Measurements from ENCODE around the gene ZNF574.

Gene ZNF574

DNA sequence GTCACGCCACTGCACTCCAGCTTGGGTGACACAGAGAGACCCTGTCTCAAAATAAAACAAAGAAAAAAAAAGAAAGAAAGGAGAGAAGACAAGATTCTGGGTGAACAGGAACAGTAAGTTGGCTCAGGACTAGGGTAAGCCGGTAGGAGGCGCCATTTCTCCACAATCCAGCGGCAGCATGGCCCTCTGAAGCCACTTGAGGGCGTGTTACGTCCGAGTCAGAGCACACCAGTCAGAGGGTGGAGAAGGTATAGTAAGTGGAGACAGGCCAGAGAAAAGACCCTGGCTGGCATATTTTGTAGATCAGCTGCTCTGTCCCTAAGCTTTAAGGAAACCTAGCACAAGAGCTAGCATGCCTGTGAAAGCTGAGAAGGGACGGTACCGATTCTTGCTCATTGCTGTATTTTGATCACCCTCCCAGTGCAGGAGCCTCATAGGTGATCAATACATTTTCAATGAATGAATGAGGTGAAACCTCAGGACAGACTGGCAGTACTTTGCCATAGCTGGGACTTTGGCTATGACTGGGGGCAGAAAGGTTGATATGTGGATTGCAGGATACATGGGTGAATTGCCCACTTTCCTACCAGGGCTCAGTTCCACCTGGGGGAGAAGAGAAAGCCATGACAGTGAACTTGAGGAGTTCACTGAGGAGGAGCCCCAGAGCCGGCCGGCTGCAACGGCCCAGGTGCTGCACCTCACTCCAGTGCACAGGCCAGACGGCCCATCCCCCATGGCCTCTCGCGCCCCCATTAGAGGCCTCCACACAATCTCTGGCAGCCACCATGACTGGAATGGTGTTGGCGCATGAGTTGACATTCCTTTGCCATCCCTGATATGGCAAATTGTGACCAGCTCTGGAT lies 32.8 kb downstream of the ZNF574 start:
- peak; percentile 64 for DNase-seq

DNA sequence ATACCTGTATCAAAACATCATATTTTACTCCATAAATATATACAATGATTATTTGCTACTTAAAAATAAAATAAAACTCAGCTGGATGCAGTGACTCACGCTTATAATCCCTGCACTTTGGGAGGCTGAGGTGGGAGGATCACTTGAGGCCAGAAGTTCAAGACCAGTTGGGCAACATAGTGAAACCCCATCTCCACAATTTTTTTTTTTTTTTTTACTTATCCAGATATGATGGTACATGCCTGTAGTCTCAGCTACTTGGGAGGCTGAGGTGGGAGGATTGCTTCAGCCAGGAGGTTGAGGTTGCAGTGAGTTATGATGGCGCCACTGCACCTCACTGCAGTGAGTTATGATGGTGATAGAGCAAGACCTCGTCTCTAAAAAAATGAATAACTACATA lies 33.9 kb downstream of the ZNF574 start:
- no peak for DNase-seq

DNA sequence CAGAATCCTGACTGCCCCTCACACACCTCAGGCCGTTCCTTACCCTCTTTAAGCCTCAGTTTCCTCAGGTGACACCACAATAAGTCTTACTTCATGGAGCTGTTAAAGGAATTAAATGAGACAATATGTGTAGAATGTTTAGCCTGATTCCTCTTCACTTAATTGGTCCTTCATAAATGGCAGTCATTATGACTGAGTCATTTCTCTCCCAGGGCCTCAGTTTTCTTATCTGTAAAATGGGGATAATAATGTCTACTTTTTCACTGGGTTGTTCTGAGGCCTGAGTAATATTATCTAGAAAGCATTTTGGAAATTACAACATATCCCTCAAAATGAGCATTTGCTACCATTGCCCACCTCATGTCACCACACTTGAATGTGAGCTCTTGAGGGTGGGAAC lies 34.7 kb downstream of the ZNF574 start:
- no peak for DNase-seq

DNA sequence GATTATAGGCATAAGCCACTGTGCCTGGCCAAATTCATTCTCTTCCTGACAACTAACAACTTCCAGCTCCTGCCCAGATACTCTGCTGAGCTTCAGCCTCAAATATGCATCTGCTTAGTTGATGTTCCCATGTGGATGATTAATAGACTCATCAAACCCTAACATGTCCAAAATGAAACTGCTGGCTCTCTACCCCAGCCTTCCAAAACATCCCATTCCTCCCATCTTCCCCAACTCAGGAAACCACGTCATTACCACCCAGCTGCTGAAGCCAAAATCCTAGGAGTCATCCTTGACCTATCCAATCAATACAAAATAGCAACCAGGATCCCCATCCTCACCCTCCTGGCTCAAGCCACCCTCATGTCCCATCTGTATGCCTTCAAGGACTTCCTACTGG lies 35.4 kb downstream of the ZNF574 start:
- DNase-seq, result no peak

DNA sequence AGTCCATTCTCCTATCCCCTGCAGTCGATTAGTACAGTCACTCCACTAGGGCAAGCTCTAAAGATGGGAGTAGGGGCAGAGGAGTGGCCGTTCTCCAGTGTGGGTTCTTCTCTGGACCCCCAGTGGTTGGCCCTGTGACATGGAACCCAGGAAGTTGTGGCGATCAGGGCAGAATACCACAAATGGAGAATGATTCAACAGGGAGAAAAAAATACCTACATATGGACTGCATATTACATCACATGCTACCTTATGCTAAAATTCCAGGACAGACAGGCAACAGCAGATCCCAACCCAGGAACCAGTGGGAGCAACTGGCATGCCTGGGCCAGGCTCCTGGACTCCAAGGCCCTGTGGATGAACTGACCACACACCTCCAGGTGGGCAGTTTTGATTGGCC lies 35.8 kb downstream of the ZNF574 start:
- DNase-seq, result no peak

DNA sequence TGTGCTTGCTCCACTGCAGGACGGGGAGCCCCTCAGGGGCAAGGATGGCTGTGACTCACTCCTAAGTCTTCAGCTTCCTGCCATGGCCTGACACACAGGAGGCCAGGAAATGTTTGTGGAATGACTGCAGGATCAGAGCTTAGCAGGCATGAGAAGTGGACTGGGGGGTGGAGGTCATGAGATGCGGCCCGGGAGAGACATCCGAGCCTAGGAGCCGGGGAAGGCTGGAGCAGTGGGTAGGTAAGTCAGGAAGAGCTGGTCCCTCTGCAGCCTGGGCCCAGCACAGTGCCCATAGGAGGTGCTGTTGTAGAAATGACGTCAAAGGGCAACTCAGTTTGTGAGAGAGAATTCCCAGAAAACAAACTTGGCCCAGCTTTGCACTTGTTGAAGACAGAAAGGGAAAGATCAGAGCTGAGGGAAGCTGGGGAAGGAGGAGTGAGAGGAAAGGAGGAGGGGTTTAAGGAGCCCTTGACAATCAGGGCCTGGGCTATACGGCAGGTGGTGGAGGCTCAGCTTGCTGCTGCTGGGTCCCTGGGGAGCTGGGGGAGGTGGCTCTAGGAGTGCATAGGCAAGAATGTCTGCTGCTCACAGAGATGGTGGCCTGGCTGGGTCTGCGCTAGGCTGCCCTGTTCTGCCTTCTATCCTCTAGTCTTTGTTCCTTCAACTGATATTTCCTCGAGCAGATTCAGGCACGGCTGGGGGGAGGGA lies 37.8 kb downstream of the ZNF574 start:
- no peak for DNase-seq

DNA sequence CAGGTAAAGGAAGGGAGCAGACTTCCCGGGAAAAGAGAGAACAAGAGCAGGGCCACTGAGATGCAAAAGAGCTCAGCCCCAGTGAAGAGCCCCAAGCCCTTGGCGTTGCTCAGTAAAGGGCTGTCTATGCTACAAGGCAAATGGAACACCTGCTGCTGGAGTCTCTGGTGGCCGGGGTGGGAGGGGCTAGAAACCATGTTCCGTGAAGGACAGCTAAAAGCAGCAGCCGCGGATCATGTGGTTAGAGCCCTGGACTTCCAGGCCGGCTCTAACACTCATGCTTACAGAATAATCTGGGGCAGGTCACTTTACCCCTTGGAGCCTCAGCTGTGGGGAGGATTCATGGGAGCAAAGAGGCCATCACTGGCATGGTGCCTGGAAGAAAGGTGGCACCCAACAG lies 38.4 kb downstream of the ZNF574 start:
- no peak for DNase-seq

DNA sequence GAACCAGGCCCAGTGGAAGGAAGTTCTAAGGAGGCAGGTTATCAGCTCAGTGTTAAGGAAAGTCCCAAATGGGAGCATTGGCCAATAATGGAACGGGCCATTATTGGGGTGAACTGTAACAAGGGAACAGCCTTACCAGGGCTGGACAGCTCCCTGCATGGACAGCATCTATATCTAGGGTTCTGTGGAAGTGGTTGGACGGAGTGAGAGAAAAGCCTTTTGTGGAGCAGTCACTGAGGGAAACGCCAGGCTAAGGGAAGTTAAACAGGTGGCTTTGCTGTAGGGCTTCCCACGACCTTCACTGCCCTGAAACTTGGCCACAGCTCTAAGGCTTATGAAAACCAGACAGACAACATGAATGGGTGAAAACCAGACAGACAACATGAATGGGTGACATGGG lies 39.3 kb downstream of the ZNF574 start:
- DNase-seq, result no peak

DNA sequence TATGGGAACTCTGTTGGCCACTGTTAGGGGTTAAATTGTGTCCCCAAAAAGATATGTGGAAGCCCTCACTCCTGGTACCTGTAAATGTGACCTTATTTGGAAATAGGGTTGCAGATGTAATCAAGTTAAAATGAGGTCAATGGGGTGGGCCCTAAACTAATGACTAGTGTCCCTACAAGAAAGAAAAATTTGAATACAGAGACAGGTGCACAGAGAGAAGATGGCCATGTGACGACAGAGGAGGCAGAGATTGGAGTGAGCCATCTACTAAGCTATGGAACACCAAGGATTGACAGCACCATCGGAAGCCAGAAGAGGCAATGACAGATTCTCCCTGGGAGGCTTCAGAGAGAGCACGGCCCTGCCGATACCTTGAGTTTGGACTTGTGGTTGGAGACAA lies 39.7 kb downstream of the ZNF574 start:
- DNase-seq, result no peak

DNA sequence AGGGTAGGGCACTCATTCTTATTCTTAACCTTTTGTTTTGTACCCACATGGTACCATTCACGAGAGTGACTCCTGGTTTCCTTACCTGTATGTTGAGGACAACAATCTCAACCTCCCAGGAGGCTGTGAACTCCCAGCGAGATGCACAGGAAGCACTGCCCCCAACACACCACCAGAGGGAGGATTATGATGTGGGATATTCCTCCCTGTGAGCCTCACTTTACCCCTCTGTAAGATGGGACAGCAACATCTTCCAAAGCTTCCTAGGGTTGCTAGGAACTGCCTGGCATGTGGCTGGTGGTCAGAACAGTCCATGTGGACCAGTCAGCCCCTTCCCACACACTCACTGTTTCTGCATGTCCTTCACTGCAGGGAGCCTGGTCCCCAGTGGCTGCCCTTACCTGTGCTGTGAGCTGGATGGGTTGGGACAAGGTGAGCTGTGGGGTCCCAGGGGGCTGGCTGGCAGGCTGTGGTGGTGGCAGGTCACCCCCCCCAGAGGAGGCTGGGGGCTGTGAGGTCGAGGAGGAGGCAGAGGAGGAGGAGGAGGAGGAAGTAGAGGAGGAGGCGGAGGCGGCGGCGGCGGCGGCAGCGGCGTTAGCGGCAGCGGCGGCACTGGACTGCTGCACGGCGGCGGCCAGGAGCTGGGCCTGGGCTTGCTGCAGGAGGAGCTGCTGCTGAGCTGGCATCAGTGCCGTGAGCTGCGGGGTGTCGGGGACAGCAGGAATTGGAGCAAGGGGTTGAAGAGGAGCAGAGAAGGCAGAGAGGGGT lies 40.5 kb downstream of the ZNF574 start:
- no peak for DNase-seq

DNA sequence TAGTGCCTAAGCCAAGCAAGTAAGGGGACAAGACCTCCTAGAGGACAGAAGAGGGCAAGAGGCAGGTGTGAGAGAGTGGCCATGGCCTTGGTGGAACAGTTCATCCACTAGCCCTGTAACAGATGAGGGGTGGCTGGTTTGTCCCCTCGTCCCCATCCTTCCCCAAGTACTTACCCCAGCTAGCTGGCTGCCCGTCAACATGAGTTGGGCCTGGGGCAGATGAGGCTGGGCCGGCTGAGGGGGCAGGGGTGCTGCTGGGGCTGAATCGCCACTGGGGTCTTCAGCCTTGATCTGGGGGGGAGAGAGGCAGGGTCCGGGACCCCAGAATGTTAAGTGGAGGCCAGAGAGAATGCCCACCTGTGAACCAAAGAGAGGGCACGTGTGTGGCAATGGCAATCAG lies 41.1 kb downstream of the ZNF574 start:
- no peak for DNase-seq

DNA sequence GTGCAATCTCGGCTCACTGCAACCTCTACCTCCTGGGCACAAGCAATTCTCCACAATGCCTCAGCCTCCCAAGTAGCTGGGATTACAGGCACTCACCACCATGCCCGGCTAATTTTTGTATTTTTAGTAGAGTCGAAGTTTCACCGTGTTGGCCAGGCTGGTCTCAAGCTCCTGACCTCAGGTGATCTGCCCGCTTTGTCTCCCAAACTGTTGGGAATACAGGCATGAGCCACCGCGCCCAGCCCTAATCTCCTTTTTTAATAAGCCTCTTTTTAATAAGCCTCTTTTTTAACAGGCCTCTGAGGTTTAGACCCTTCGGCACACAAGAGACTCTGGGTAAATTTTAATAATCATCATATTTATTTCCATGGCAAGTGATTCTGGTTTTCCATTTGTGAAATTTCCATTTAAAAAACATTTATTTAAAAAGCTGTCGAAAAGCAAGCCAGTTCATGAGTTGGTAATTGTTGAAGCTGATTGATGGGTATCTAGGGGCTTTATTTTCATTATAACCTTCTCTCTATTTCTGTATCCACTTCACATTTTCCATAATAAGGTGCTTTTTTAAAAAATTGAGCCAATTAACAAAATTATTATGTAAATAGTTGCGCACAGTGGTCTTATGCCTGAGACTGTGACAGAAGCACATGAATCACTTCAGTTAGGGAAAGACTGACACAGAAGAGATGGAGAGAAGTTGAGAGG lies 44.5 kb downstream of the ZNF574 start:
- no peak for DNase-seq

DNA sequence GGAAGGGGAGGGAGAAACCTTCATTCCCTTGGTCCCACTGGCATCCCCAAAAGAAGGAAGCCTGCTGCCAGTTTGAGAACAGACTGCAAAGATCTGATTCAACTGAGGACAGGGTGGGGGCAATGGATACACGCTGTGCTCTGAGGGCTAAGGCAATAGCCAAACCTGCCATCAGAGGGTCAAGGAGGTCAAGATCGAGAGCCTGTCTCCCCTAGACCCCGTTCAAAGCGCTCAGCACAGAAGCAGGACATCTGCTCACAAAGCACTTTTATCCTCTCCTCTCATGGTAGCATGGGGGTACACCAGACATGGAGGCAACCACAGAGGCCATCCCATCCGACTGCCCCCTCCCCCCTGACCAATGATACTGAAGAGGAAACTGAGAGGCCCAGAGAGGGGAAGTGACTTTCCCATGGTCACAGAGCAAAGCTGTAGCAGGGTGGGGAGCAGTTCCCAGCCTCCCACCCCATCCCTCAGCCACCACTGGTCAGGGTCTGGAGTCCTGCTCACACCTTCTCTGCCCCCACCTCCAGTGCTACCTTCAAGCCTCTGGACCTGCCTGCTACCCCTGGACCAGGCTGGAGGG lies 45.2 kb downstream of the ZNF574 start:
- no peak for DNase-seq

DNA sequence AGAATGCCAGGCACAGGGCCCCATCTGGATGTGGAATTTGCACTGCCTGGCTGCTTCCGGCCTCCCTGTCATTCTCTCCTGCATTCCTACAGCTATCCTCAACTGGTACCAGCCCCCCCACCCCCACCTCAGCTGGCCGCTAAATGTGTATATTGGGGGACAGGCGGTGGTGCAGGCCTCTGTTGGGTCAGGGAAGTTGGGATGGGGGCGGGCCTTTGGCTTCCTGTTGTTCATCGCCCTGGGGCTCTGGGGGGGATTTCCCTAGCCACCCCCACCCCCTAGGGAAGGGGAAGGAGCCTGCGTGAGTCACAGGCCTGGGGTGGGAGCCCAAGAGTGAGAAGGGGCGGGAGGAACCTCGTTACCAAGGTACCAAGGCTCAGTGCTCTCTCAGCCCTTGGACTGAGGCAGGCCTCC lies 45.7 kb downstream of the ZNF574 start:
- DNase-seq, result peak; percentile 3

DNA sequence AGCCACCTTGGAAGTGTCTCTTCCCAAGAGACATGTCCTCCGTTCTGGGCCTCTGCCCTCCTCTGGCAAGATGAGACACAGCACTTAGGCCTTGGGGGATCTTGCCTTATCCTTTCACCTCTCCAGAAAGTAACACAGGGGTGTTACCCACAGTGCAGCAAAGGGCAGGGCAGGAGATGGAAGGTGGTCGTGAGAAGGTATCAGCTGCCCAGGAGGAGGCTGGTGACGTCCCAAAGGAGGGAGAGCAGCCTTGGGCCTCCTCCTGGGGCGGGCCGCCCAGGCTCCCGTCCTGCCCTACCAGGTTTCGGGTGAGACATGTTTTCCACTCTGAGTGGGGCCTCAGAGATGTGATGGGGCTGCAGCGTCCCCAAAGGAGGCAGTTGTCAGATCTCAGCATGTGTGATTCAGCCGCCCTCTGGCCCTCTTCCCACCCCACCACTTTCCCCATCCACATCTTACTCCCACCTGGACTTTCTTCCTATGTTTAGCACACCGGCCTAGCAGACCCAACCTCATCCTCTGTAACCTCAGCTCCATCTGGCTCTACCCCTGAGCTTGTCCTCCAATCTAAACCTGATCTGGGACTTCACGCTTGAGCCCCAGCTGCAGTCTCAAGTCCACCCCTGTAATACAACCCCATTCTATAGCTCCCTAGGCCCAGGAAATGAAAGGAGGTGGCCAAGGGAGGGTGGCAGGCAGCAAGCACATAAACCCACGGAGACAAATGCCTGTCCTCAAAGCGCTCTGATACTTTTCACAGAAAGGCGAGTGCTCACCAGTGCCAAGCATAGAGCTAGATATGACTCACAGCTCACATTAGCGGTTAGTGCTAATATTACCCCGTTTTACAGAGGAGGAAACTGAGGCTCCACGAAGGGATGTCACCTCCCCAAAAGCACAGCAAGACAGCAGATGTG lies 47.0 kb downstream of the ZNF574 start:
- no peak for DNase-seq

DNA sequence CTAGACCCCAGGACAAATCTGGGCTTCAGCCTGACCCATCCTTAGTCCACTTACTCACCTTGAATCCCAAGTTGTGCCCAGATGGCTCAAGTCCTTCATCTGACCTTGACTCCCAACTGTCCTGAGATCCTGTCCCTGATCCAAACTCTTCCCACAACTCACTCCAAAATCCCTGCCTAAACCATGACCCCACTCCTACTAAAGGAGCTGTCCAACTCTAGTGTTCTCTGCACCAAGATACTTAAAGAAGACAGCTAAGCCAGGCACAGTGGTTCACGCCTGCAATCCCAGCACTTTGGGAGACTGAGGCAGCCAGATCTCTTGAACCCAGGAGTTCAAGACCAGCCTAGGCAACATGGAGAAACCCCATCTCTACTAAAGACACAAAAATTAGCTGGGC lies 47.8 kb downstream of the ZNF574 start:
- no peak for DNase-seq

DNA sequence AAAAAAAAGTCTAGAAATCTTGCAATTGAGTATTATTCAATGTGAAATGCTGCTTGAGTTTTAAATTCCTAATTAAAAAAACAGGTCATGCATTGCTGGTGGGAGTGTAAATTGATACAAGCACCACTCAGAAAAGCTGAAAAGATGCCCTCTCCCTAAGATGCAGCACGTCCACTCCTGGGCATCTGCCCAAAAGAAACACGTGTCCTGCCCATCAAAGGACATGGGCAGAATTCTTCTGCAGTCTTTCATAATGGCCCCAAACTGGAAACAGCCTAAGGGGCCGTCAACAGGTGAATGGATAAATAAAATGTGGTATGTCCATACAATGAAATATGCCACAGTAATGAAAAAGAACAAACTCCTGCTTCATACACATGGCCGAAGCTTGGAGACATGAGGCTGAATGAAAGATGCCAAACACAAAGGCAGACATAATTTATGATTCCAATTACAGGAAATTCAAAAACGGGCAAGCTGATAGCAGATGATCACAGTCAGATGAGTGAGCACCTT lies 48.5 kb downstream of the ZNF574 start:
- DNase-seq, result no peak

DNA sequence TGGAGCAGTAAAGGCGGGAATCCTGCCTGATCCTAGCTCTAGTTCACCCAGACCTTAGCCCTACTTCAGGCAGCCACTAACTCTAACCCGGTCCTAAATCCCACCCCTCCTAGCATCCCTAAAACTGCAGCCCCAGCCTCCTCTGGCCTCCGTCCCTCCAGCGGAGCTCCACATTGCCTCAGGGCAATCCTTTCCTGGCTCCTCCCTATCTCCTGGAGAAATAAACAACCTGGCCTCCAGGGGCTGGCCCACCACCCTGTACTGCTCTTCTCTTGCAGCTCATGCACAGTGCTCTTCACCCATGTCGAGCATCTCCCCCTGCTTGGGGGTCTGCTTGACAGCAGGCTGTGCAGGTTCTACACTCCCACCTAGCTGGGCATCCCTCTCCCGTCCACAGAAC lies 49.6 kb downstream of the ZNF574 start:
- DNase-seq, result no peak

DNA sequence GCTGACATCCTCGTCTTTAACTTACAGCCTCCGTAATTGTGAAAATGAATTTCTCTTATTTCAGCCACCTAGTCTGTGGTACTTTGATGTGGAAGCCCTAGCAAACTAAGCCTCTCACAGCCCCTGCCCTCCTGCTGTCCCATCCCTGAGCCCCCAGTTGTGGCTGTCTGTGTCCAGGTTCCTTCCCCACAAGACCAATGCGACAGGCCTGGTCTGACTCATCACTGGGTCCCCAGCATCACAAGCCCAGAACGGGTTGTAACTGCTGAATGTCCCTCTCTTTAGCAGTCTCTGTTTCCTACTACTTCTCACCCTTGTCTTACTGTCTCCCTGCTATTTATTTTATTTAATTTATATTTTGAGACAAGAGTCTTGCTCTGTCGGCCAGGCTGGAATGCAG lies 50.6 kb downstream of the ZNF574 start:
- no peak for DNase-seq

DNA sequence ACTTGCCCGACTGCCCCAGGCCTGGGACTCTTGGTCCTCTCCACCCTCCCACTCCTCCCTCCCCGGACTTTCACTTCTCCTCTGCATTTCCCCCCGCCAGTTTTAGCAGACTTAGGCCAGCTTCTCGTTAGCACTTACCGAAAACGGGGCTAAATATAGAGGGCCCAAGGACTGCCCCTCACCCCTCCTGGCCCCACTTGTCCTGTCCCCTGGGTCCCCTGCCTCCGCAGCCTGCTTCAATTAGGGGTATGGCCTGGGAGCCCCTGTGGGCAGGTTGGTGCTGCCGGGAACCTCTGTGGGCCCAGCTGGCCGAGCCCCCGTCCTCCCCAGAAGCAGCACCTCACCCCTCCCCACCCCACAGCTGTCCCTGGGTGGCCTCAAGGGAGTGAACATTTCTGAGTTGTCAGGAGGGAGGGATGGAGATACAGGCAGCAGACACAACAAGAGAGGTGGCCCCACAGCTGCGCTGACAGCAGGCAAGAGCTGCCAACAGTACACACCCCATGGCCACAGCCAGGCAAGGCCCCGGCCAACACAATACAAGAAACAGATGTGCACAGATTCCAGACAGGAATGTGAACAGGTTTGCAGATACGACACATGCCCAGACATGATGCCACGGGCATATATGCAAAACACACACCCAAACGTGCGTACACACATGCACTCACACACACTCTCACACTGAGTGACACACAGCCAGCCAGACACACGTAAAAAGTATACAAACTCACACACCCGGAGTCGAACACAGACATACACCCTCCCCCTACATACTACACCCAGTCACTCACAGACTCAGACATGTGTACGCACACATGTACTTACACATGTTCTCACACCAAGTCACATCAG lies 53.7 kb downstream of the ZNF574 start:
- peak; percentile 8 for DNase-seq

DNA sequence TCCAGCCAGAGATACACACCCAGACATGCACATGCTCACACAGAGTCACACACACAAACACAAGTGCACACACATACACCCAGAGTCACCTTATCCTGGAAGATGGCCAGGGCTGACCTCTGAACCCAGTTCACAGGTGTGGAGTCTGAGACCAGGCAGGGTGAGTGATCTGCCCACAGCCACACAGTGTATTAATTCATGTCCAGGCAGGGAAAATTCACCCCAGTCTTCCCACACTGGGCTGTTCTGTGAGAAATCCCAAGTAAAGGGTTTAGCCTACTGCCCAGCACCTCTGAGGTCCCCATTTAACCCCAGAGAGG lies 54.2 kb downstream of the ZNF574 start:
- DNase-seq, result no peak

Data from midbrain (tissue), 1 donor.